IMR-90 (cell line): ENCODE results near the gene AFTPH. TPM values are rescaled to one million over a fixed set of nuclear protein-coding genes. Genes with fewer than 3 reads are reported as not detected.

Experiments
- ATAC-seq: fragments of 200-7000 bp; cut with Tn5 transposase; 2 replicates; pipeline ENCODE4 v1.9.1; 2020; ENCODE audit warnings: low read depth, mild to moderate bottlenecking, moderate library complexity
- BruUV-seq: library from RNA; stranded (reverse); fragments of 400-500 nt; replicated peaks from 2 replicates; lab custom pipeline; 2021; lab: Mats Ljungman, UMichigan
- CTCF ChIA-PET: fragments of 300-600 bp; formaldehyde crosslinking; extraction: SDS; loops from one replicate; lab custom pipeline; 2021; ENCODE audit warnings: antibody characterized with exemption; lab: Yijun Ruan, JAX
- POLR2A ChIA-PET: fragments of 300-600 bp; sonication (Branson Sonifier 250); formaldehyde crosslinking; loops from one replicate; lab custom pipeline; 2022; ENCODE audit warnings: antibody characterized with exemption; ENCODE audit not compliant: unreplicated experiment; lab: Charles Lee
- DNase-seq: peaks from one replicate; pipeline ENCODE4 v3.0.0; 2013
- H2AFZ ChIP-seq: replicated peaks from 2 replicates; pipeline ENCODE3; 2013; ENCODE audit warnings: low read length, mild to moderate bottlenecking; ENCODE audit not compliant: poor library complexity
- H2AK5ac ChIP-seq: 2 replicates; pipeline ENCODE4 v1.6.1; 2013; ENCODE audit warnings: low read depth, low read length, inconsistent platforms
- H2AK9ac ChIP-seq: replicated peaks from 2 replicates; pipeline ENCODE3; 2013; ENCODE audit warnings: mild to moderate bottlenecking, low read depth, low read length, moderate library complexity; ENCODE audit not compliant: poor library complexity
- H2BK120ac ChIP-seq: 2 replicates; pipeline ENCODE4 v1.6.1; 2013; ENCODE audit warnings: low read depth, low read length, inconsistent platforms
- H2BK15ac ChIP-seq: 3 replicates; pipeline ENCODE4 v1.6.1; 2013; ENCODE audit warnings: low read depth, low read length, inconsistent platforms
- H2BK20ac ChIP-seq: 2 replicates; pipeline ENCODE4 v1.6.1; 2013; ENCODE audit warnings: low read depth, mild to moderate bottlenecking, inconsistent platforms, low read length, moderate library complexity
- H2BK5ac ChIP-seq: 2 replicates; pipeline ENCODE4 v1.6.1; 2013; ENCODE audit warnings: mild to moderate bottlenecking, low read depth, low read length, inconsistent platforms; ENCODE audit not compliant: poor library complexity, severe bottlenecking
- H3K14ac ChIP-seq: replicated peaks from 2 replicates; pipeline ENCODE4 v1.6.1; 2013; ENCODE audit warnings: low read depth, low read length, inconsistent platforms
- H3K18ac ChIP-seq: 2 replicates; pipeline ENCODE4 v1.6.1; 2013; ENCODE audit warnings: low read depth, low read length, control low read depth
- H3K23ac ChIP-seq: 2 replicates; pipeline ENCODE4 v1.6.1; 2013; ENCODE audit warnings: low read depth, low read length, inconsistent platforms
- H3K27ac ChIP-seq: 2 replicates; pipeline ENCODE4 v1.5.1; 2013; ENCODE audit warnings: mild to moderate bottlenecking, control low read depth, low read length; ENCODE audit not compliant: insufficient read depth
- H3K27me3 ChIP-seq: 2 replicates; pipeline ENCODE4 v1.6.1; 2013; ENCODE audit warnings: low read length; ENCODE audit not compliant: control insufficient read depth, insufficient read depth
- H3K36me3 ChIP-seq: 2 replicates; pipeline ENCODE4 v1.6.1; 2013; ENCODE audit warnings: low read length, mixed read lengths; ENCODE audit not compliant: control insufficient read depth, insufficient read depth
- H3K4ac ChIP-seq: 2 replicates; pipeline ENCODE4 v1.6.1; 2013; ENCODE audit warnings: low read depth, low read length, inconsistent platforms
- H3K4me1 ChIP-seq: 2 replicates; pipeline ENCODE4 v1.6.1; 2013; ENCODE audit warnings: low read length, mixed read lengths; ENCODE audit not compliant: control insufficient read depth, insufficient read depth
- H3K4me2 ChIP-seq: 2 replicates; pipeline ENCODE4 v1.6.1; 2013; ENCODE audit warnings: low read depth, mild to moderate bottlenecking, control low read depth, low read length, moderate library complexity
- H3K4me3 ChIP-seq: 2 replicates; pipeline ENCODE4 v1.5.1; 2013; ENCODE audit warnings: low read depth, mild to moderate bottlenecking, control low read depth, low read length, moderate library complexity; ENCODE audit not compliant: insufficient read depth
- H3K56ac ChIP-seq: 2 replicates; pipeline ENCODE4 v1.6.1; 2013; ENCODE audit warnings: low read length, inconsistent platforms; ENCODE audit not compliant: insufficient read depth; ENCODE audit errors: extremely low read depth
- H3K79me1 ChIP-seq, 2 experiments: 2 replicates each; pipeline ENCODE4 v1.6.1; 2013; ENCODE audit warnings: low read length in 2 of 2, inconsistent platforms in 1 of 2, low read depth in 1 of 2
- H3K9ac ChIP-seq: 2 replicates; pipeline ENCODE4 v1.6.1; 2013; ENCODE audit warnings: low read depth, low read length, control low read depth
- H3K9me1 ChIP-seq: 2 replicates; pipeline ENCODE4 v1.6.1; 2013; ENCODE audit warnings: low read length, inconsistent platforms; ENCODE audit not compliant: insufficient read depth
- H3K9me3 ChIP-seq: 2 replicates; pipeline ENCODE4 v1.6.1; 2013; ENCODE audit warnings: low read length; ENCODE audit not compliant: control insufficient read depth, insufficient read depth
- H4K20me1 ChIP-seq: 2 replicates; pipeline ENCODE4 v1.6.1; 2013; ENCODE audit warnings: low read length, inconsistent platforms; ENCODE audit not compliant: insufficient read depth
- H4K5ac ChIP-seq: 2 replicates; pipeline ENCODE4 v1.6.1; 2013; ENCODE audit warnings: mild to moderate bottlenecking, low read depth, low read length, control low read depth
- H4K8ac ChIP-seq, 2 experiments: 2 replicates each; pipeline ENCODE4 v1.6.1; 2013; ENCODE audit warnings: low read depth in 2 of 2, low read length in 2 of 2, control low read depth in 1 of 2, inconsistent platforms in 1 of 2
- H4K91ac ChIP-seq: 2 replicates; pipeline ENCODE4 v1.6.1; 2013; ENCODE audit warnings: low read depth, low read length, inconsistent platforms; ENCODE audit not compliant: insufficient read depth
- POLR2A ChIP-seq: IDR thresholded peaks from 2 replicates; pipeline ENCODE4 v1.6.1; 2012; ENCODE audit warnings: mild to moderate bottlenecking, low read depth, low read length
- WGBS, 2 experiments: methylation state at CpG; one replicate each; pipeline versions ENCODE4 v1.1.5 to v1.1.7; 2013; ENCODE audit warnings: missing lambda C conversion rate in 2 of 2; ENCODE audit not compliant: insufficient read length in 1 of 2; ENCODE audit errors: extremely low coverage in 2 of 2; 5-methylcytosine and 5-hydroxymethylcytosine counted together
- dilution Hi-C: fragments of 300-500 bp; cut with HindIII; formaldehyde crosslinking; loops from one replicate; pipeline ENCODE4 v1.14.3; 2018; ENCODE audit warnings: low sequenced_read_pairs; ENCODE audit not compliant: unreplicated experiment
- in situ Hi-C: fragments of 300-500 bp; cut with MboI; formaldehyde crosslinking; loops from 3 replicates; pipeline ENCODE4 v1.14.3; 2019; ENCODE audit warnings: low sequenced_read_pairs, inconsistent platforms, mixed read lengths
- intact Hi-C: fragments of 100-400 bp; cut with micrococcal nuclease; formaldehyde crosslinking; loops from 2 replicates; pipeline ENCODE4 v1.10.0; 2022
- polyA plus RNA-seq, 3 experiments: library from polyadenylated mRNA; depleted of rRNA; stranded (reverse); fragments of >200 nt; gene quantifications; 2 replicates each; pipeline ENCODE4 v1.2.3, GENCODE V29; 2012; ENCODE audit warnings: low replicate concordance in 1 of 3
- total RNA-seq: library from RNA; depleted of rRNA; stranded (reverse); fragments of >200 nt; gene quantifications from 2 replicates; pipeline ENCODE4 v1.2.3, GENCODE V29; 2012

Gene AFTPH
- total and polyA plus RNA-seq, 2 of the 4 experiments (the other 2 are of a cell fraction) = 9.4 to 19.9 TPM

GRCh38 chr2:64501946-64502345 is 22.2 kb upstream of the AFTPH start:
- BruUV-seq = no TSS peak

More at GRCh38 chr2:64501946-64502345, 22.2 kb upstream of the AFTPH start:
- Histone ChIP-seq H2AK5ac (no peak overlapping the region), H3K36me3 (no peaks in the 10 kb centered on the region), H3K9me3 (no peaks in the 10 kb centered on the region), H2BK5ac (no peak overlapping the region), H2AFZ (no peak overlapping the region), H3K27ac (no peak overlapping the region), H3K79me1 (no peaks in the 10 kb centered on the region), H4K20me1 (no peaks in the 10 kb centered on the region), H3K14ac (no peak overlapping the region), H3K18ac (no peak overlapping the region), H4K8ac (no peak overlapping the region), H4K91ac (no peak overlapping the region), H3K27me3 (peaks cover 58% of the 10 kb centered on the region), H3K56ac (no peak overlapping the region), H3K9me1 (no peaks in the 10 kb centered on the region), H3K4ac (no peak overlapping the region), H3K23ac (no peak overlapping the region), H4K5ac (no peak overlapping the region), H2BK120ac (no peak overlapping the region), H3K4me1 (no peaks in the 10 kb centered on the region), H3K4me3 (no peak overlapping the region), H3K9ac (no peak overlapping the region), H3K4me2 (no peak overlapping the region), H2AK9ac (no peak overlapping the region), H2BK15ac (no peak overlapping the region), H2BK20ac (no peak overlapping the region)
- intact Hi-C loops = no loop called here
- TF ChIP-seq POLR2A = no peak
- ChIA-PET POLR2A (no interaction called here), CTCF (interaction anchor here (1.2 kb wide), 1 partner anchor 171 kb away, joined by 4 read pairs; no protein-coding TSS in a partner anchor)
- ATAC-seq (no peak), DNase-seq (no peak)
- dilution Hi-C loops = no loop called here
- 17% methylated on average over 1 of the region's 1 CpG; no CpG with 5 or more reads in 1 of the 2 experiments for WGBS, 2 experiments
- in situ Hi-C loops = no loop called here
